ENCODE measurements around the gene GLRA2. TPM values are rescaled to one million over a fixed set of nuclear protein-coding genes. Genes with fewer than 3 reads are reported as not detected.

The GLRA2 gene
- total and polyA plus RNA-seq, 2 donors: 1.6 TPM; not detected in 1

- Histone ChIP-seq H3K36me3 (ENCODE audit: insufficient read depth) (no peaks in the 10 kb centered on the region), H3K4me3 (ENCODE audit: low read depth, low read length) (no peak overlapping the region), H3K27ac (ENCODE audit: low read depth) (no peak overlapping the region), H3K4me1 (ENCODE audit: insufficient read depth) (no peaks in the 10 kb centered on the region)
- 91% methylated on average over 1 of the region's 1 CpG for WGBS
- no peak for DNase-seq (ENCODE audit: extremely low spot score)
Observed at GRCh38 chrX:14779580-14779979, 250.2 kb downstream of the GLRA2 start.
